Measurements from ENCODE around the gene MLIP.
A peak's percentile ranks its signal among the peaks of the same experiment; 100 is the strongest.

The MLIP gene

GRCh38 chr6:54111341-54112045 lies at the start of gene MLIP:
Gene MLIP, plus strand, starts transcription at chr6:54111443. Its CDS starts 37 bp downstream, at chr6:54111480.
- no peak within 1 kb of the TSS for H3K27ac ChIP-seq
- no peak for TF ChIP-seq ZFX (IDR thresholded peaks at IDR 0.05; ENCODE audit: borderline replicate concordance)
- TF ChIP-seq CTCF (IDR thresholded peaks at IDR 0.05), result no peak

GRCh38 chr6:54063228-54063539 lies 48.1 kb upstream of the MLIP start:
- no peak for TF ChIP-seq CTCF (IDR thresholded peaks at IDR 0.05)
- no peak for TF ChIP-seq ZFX (IDR thresholded peaks at IDR 0.05; ENCODE audit: borderline replicate concordance)
- H3K27ac ChIP-seq, result no peak overlapping the region

GRCh38 chr6:54068694-54069093 lies 42.5 kb upstream of the MLIP start:
- TF ChIP-seq CTCF (IDR thresholded peaks at IDR 0.05) (no peak), ZFX (IDR thresholded peaks at IDR 0.05; ENCODE audit: borderline replicate concordance) (no peak)
- H3K27ac ChIP-seq, result no peak overlapping the region

- TF ChIP-seq CTCF (IDR thresholded peaks at IDR 0.05), result no peak
- TF ChIP-seq ZFX (IDR thresholded peaks at IDR 0.05; ENCODE audit: borderline replicate concordance), result no peak
- peak overlapping the region; percentile 34; the same call in 1 of the 2 replicates for H3K27ac ChIP-seq
Observed at GRCh38 chr6:54070025-54070424, 41.2 kb upstream of the MLIP start.

- no peak for TF ChIP-seq ZFX (IDR thresholded peaks at IDR 0.05; ENCODE audit: borderline replicate concordance)
- no peak for TF ChIP-seq CTCF (IDR thresholded peaks at IDR 0.05)
- no peak overlapping the region for H3K27ac ChIP-seq
Observed at GRCh38 chr6:54071821-54072340, 39.4 kb upstream of the MLIP start.

GRCh38 chr6:54072635-54073313 lies 38.5 kb upstream of the MLIP start:
- TF ChIP-seq ZFX (IDR thresholded peaks at IDR 0.05; ENCODE audit: borderline replicate concordance) (no peak), CTCF (IDR thresholded peaks at IDR 0.05) (no peak)
- no peak overlapping the region for H3K27ac ChIP-seq

GRCh38 chr6:54073487-54073886 lies 37.8 kb upstream of the MLIP start:
- TF ChIP-seq CTCF (IDR thresholded peaks at IDR 0.05), result no peak
- no peak for TF ChIP-seq ZFX (IDR thresholded peaks at IDR 0.05; ENCODE audit: borderline replicate concordance)

More at GRCh38 chr6:54073487-54073886, 37.8 kb upstream of the MLIP start:
- no peak overlapping the region for H3K27ac ChIP-seq

Data from 22Rv1 (cell line).